Amniotic epithelial cell (primary cell): ENCODE measurements around the gene FBP1.
"Not testable (repeated sequence)": the region's sequence is repeated elsewhere in the genome, so short reads cannot be mapped to it uniquely, and the experiment has no call there.

Experiments
- DNase-seq: peaks from one replicate; pipeline ENCODE4 v3.0.0-alpha.2; 2010; ENCODE audit warnings: low read depth

The FBP1 gene

GRCh38 chr9:94613003-94613402, 26.3 kb downstream of the FBP1 start:
- DNase-seq, result no peak

- no peak for DNase-seq
Measured at GRCh38 chr9:94612071-94612470, 27.2 kb downstream of the FBP1 start.

GRCh38 chr9:94611638-94612068, 27.7 kb downstream of the FBP1 start:
- no peak for DNase-seq

- DNase-seq, result no peak
Measured at GRCh38 chr9:94610181-94610606, 29.1 kb downstream of the FBP1 start.

- DNase-seq, result no peak
Measured at GRCh38 chr9:94607423-94607691, 32.0 kb downstream of the FBP1 start.

GRCh38 chr9:94606646-94607422, 32.5 kb downstream of the FBP1 start:
- no peak for DNase-seq

GRCh38 chr9:94603259-94604160, 35.8 kb downstream of the FBP1 start:
- peak; percentile 94 for DNase-seq

GRCh38 chr9:94602666-94603065, 36.7 kb downstream of the FBP1 start:
- no peak for DNase-seq

GRCh38 chr9:94600715-94601114, 38.6 kb downstream of the FBP1 start:
- no peak for DNase-seq

GRCh38 chr9:94600258-94600657, 39.1 kb downstream of the FBP1 start:
- DNase-seq, result no peak

GRCh38 chr9:94599102-94599501, 40.2 kb downstream of the FBP1 start:
- no peak for DNase-seq

- DNase-seq, result no peak
Measured at GRCh38 chr9:94593459-94594345, 45.6 kb downstream of the FBP1 start, which contains the start of gene FBP2. FBP2 (minus strand) TSS chr9:94593824; CDS start chr9:94593726, 98 bp downstream.

- DNase-seq, result not testable (repeated sequence)
Measured at GRCh38 chr9:94592683-94593082, 46.6 kb downstream of the FBP1 start.

- DNase-seq, result no peak
Measured at GRCh38 chr9:94591876-94592275, 47.4 kb downstream of the FBP1 start.

- not testable (repeated sequence) for DNase-seq
Measured at GRCh38 chr9:94591046-94591545, 48.2 kb downstream of the FBP1 start.

- DNase-seq, result no peak
Measured at GRCh38 chr9:94588681-94589080, 50.6 kb downstream of the FBP1 start.

GRCh38 chr9:94586814-94587213, 52.5 kb downstream of the FBP1 start:
- DNase-seq, result peak; percentile 19

- DNase-seq, result no peak
Measured at GRCh38 chr9:94586316-94586715, 53.0 kb downstream of the FBP1 start.

GRCh38 chr9:94584555-94584954, 54.8 kb downstream of the FBP1 start:
- DNase-seq, result no peak

GRCh38 chr9:94581728-94582127, 57.6 kb downstream of the FBP1 start:
- DNase-seq, result no peak

- no peak for DNase-seq
Measured at GRCh38 chr9:94577571-94577970, 61.7 kb downstream of the FBP1 start.

GRCh38 chr9:94577036-94577435, 62.3 kb downstream of the FBP1 start:
- no peak for DNase-seq
